HG02840 (cell line): ENCODE results near the gene WRAP73.

Experiments used
- ATAC-seq: cut with Tn5 transposase; IDR thresholded peaks from one replicate; pipeline ENCODE4 v1.9.1; 2021; ENCODE audit warnings: mild to moderate bottlenecking, moderate library complexity, moderate number of reproducible peaks; ENCODE audit not compliant: unreplicated experiment, low FRiP score

Gene WRAP73

GRCh38 chr1:3651026-3651929, 1.4 kb upstream of the WRAP73 start:
- no peak for ATAC-seq

- ATAC-seq: no peak
Observed at GRCh38 chr1:3650248-3651025, 534 bp upstream of the WRAP73 start.

DNA sequence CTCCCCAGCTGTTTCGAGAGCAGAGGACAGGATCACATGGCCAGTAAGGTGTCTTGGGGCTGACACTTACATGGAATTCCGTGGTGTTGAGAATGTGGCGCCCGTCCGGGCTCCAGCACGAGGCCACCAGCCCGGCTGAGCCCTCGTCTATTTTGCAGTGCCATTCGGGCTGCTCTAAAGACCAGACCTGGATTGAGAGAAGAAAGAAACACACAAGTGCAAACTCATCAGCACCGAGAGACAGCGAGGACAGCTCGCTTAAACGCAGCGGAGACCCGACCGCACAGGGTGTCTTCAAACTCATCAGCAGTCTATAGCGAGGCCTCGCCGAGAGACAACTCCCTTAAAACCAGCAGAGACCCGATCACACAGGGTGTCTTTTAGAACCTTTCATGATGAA, 3.3 kb downstream of the WRAP73 start:
- no peak for ATAC-seq

- ATAC-seq: no peak
Observed at GRCh38 chr1:3645666-3646355, 4.1 kb downstream of the WRAP73 start.

GRCh38 chr1:3645247-3645646, 4.7 kb downstream of the WRAP73 start:
- no peak for ATAC-seq

DNA sequence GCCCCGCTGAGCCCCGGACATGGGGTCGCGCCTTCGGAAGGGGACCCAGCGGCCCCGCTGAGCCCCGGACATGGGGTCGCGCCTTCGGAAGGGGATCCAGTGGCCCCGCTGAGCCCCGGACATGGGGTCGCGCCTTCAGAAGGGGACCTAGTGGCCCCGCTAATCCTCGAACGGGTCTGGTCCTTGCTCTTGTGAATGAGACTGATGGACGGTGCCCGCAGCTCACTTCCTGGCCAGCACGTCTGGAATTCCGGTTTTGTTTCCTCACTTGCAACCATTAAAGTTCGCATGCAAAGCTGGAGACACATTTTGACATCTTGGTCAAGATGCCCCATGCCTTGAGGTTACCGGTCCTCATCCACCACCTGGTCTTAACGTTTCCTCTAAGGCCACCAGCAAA, 5.6 kb downstream of the WRAP73 start:
- no peak for ATAC-seq

GRCh38 chr1:3642919-3643675, 6.8 kb downstream of the WRAP73 start:
- no peak for ATAC-seq

GRCh38 chr1:3641816-3642215, 8.1 kb downstream of the WRAP73 start:
- no peak for ATAC-seq

DNA sequence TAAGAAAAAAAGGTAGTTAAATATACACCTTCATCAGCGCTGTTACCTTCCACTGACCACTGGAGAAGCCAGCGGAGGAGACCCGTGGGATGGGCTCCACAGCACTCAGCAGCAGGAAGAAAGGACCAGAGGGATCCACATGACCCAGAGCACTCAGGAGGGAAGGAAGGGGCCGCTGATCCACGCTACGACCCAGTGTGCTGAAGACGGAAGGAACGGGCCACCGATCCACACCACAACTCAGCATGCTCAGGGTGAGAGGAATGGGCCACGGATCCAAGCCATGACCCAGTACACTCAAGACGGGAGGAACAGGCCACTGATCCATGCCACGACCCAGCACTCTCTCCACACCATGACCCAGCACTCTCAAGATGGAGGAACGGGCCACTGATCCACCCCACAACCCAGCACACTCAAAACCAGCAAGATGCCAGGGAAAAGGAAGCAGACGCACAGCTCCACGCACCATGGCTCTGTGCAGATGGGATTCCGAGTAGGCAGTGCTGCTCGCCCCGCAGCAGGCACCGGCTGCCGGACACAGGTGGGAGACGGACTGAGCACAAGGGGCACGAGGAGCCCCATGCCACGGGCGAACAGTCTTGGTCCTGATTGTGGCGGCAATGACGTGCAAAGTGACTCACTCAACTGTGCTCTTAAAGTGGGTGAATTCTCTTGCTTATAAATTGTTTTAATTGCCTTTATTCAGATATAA, 8.7 kb downstream of the WRAP73 start:
- ATAC-seq: no peak

GRCh38 chr1:3640121-3640837, 9.6 kb downstream of the WRAP73 start:
- no peak for ATAC-seq

GRCh38 chr1:3639397-3639911, 10.4 kb downstream of the WRAP73 start:
- no peak for ATAC-seq

GRCh38 chr1:3638676-3639075, 11.2 kb downstream of the WRAP73 start:
- no peak for ATAC-seq

DNA sequence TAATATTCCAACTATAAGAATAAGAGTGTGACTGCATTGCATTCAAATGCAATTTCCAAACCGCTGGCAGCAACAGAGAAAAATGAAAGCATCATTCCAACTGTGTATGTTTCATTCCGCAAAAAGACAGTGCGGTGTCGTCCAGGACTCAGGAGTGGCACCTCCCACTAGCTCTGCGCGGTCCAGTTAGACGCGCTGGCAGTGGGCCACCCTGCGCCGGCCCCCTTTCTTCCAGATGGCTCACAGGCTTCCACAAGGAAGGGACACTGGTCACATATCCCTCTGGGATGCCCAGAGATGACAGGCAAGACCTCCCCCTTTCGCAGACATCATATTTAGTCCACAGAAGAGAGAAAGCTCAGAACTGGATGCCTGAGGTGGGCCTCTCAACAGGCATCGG, 11.9 kb downstream of the WRAP73 start:
- no peak for ATAC-seq

DNA sequence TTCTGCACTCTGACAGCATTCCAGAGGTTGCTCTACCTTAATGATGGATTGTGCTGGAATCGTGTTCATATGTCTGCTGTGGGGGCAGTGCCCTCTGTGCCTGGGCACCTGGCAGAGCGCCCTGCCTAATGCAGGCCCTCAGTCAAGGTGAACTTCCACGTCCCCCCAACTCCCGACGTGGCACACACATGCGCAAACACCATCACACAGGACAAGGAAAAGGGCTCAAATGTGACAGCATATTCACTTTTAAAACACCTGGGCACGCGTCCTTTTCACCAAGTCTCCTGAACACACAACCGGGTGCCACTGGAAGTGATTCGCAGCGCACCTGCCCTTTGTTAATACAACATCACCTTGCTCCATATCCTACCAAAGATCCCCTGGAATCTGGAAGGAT, 13.4 kb downstream of the WRAP73 start:
- no peak for ATAC-seq

GRCh38 chr1:3636080-3636479, 13.8 kb downstream of the WRAP73 start:
- ATAC-seq: no peak

GRCh38 chr1:3634059-3634800, 15.7 kb downstream of the WRAP73 start:
- no peak for ATAC-seq

DNA sequence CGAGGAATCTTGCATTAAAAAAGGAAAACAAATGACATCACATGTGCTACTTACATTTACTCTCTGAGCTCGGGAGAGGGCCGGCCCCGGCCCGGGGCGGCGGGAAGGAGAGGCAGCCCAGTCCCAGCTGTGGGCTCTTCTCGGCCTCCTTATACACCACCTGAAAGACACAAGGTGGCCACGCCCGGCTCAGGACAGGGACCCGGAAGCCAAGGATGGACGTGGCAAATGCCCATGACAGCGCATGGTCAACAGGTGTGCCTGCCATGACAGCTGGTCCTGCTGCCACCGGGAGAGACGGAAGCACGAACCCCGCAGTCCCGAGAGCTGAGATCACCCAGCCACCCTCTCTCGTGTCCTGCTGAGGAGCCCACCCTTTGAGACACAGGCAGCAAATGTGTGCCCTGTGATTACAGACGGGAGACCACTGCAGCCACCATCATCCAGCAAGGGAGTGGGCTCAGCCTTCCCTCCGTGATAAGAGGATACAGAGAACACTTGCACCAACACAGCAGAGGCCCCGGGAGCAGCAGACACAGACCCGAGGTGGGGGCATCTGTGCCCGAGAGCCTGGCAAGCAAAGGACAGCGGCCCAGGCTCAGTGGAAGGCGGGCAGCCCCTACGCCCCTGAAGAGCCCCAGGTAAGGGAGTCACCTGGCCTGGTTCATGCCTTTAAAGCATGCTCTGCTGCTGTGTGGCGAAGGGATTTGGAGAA, 16.4 kb downstream of the WRAP73 start:
- no peak for ATAC-seq
